ENCODE data around the gene TNRC6B.
"Not testable (repeated sequence)": the region's sequence is repeated elsewhere in the genome, so short reads cannot be mapped to it uniquely, and the experiment has no call there.

The TNRC6B gene

DNA sequence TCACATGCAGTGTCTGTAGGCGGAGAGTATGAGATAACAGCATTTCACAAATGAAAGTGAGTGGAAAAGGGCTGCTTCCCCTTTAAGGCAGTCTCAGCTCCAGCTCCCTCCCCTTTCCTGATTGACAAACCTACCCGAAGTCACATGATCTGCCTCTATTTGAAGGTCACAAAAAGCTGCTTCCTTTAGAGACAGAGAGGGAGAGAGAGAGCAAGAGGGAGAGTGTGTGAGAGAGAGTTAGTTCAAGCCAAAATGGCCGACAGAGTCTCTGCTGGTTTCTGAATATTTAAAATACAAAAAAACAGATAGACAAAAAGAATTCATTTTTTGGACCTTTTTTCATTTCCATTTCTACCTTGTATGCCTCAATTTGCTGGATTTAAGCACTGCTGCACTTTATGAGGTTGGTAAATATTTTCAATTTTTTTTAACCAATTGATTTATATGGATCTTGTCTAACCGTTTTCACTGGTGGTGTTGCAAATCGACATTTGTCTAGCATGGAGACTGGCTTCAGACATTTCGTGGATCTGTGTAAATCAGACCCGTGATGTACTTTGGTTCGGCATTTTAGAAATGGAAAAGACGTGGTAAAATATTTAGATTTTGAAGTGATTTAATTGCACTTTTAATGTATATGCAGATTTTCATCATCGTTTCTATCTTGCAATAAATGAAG lies at the start of gene TNRC6B:
TSS of gene TNRC6B (plus strand) at position 188 of the 679 bp plus-strand sequence. CDS start at position 399, 211 bp downstream.
- peak; percentile 88 to 95 for DNase-seq

DNA sequence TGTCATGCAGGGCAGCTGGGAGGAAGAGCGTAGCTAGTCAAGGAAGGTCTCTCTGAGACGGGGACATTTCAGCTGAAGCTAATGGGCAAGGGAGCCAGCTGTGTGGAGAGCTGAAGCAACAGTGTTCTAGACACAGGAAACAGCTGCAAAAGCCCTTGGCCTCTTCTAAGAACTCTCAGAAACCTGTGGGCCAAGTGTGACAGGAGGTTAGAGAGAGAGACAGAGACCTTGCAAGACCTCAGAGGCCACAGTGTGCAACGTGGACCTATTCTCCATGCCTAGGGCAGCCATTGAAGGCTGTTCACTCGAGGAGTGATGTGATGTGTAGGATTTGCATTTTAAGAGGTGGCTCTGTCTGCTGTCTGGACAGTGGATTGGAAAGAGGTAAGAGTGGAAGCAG lies 48.7 kb upstream of the TNRC6B start:
- peak; percentile 21 to 39 for DNase-seq

DNA sequence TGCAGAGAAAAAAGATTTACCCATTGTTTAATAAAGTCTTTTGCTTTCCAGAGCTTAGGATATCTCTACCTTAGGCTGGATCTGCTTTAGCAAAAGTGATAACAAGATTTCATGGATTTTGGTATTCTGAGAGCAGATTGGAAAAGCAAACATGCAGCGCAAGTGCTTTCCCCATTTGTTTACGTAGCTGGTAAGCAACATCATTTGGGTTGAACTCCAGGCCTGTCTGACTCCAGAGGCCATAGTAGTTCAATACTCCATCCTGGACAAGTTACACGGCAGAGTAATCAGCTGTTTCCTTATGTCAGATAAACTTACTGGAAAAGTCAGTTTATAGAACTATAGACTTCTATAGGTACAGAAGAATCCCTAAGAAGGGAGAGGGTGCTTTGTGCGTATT lies 40.6 kb upstream of the TNRC6B start:
- DNase-seq: no peak

- no peak for DNase-seq
Measured at GRCh38 chr22:40138866-40139265, 38.9 kb upstream of the TNRC6B start.

GRCh38 chr22:40147388-40148176 lies 30.1 kb upstream of the TNRC6B start:
- DNase-seq: no peak

DNA sequence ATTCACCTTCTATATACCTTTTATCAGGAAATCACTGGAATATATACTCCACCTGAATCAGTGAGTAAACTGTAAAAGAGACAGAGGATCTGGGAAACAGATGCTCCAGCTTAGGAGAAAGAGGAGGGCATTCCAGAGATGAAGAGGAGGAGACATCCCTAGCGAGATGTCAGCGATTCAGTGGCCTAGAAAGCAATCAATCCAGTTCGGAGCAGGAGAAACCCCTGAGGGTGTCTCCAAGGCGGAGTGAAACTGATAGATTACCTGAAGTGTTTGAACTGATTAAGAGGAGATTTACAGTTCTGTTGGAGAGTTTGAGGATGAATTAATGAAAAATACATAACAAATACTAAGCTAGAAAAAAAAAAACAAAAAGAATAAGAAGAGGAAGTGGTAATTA lies 24.5 kb upstream of the TNRC6B start:
- no peak for DNase-seq

- no peak for DNase-seq
Measured at GRCh38 chr22:40153705-40154104, 24.0 kb upstream of the TNRC6B start.

DNA sequence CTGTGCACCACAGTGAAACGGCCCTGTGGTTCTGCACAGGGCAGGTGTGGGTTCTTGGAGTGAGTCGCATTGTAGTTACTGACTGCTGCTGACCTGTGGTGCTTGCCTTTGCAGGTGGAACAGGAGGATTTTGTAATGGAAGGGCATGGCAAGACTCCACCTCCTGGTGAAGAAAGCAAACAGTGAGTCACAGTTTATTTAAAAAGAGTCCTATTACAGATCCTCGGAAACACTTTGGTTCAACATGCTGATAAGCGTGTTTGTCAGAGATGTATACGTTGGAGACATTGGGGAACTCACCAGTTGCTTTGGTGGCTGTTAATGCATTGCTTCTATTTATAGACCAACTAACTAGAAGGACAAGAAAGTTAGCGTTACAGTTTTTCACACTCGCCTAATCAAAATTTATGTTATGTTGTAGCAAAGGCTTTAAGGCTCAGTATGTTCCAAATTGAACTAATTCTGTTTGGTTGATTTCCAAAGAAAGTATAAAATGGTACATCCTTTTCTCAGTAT lies 21.7 kb upstream of the TNRC6B start:
- no peak for DNase-seq

- DNase-seq: not testable (repeated sequence)
Measured at GRCh38 chr22:40156682-40157081, 21.0 kb upstream of the TNRC6B start.

DNA sequence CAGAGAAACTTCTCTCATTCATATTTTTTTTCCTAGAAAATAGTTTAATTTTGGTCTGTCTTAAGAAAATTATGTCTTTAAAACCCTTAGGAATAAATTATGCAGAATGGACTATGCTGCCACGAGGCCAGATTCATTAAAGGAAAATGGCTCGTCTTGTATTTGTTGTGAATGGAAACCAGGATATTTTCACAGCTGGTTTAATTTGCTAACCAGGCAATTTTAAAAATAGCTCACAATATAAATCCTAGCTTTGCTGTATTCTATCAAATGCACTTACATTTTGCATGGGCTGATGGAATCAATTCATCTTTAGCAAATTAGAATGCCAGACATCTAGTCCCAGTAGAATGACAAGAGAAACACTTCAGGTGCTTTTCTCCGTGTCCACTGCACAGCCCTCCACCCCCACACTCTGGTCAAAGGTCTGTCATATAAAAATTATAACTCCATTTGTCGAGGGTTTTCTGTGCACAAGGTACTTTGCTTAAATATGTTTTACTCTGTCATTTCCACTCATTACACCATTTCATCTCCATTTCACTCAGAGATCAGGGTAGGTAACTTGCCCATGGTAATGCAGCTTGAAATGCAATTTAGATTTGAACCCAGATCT lies 20.3 kb upstream of the TNRC6B start:
- no peak for DNase-seq

DNA sequence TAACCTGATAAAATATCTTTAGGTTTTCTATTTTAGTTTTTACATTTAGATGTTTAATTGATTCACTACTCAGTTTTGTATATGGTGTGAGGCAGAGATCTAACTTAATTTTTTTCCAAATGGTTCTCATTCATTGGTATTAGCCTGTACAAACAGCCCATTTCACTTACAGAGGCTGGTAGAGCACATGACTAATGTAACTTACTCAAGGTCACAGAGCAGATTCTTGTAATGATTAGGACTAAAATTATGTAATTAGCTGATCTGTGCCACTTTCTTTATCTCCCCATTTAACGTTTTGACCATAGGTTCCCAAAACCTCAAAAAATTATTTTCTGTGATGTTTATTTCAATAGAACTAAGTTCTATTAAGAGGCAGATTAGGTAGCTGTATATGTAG lies 16.5 kb upstream of the TNRC6B start:
- no peak for DNase-seq

DNA sequence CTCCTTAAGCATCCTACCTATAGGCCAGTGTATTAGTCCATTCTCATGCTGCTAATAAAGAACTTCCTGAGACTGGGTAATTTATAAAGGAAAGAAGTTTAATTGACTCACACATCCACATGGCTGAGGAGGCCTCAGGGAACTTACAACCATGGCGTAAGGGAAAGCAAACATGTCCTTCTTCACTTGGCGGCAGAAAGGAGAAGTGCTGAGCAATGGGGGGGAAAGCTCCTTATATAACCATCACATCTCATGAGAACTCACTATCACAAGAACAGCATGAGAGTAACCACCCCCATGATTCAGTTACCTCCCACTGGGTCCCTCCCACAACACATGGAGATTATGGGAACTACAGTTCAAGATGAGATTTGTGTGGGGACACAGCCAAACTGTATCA lies 12.2 kb upstream of the TNRC6B start:
- not testable (repeated sequence) for DNase-seq

GRCh38 chr22:40175611-40176244 lies 2.0 kb upstream of the TNRC6B start:
- DNase-seq: no peak

DNA sequence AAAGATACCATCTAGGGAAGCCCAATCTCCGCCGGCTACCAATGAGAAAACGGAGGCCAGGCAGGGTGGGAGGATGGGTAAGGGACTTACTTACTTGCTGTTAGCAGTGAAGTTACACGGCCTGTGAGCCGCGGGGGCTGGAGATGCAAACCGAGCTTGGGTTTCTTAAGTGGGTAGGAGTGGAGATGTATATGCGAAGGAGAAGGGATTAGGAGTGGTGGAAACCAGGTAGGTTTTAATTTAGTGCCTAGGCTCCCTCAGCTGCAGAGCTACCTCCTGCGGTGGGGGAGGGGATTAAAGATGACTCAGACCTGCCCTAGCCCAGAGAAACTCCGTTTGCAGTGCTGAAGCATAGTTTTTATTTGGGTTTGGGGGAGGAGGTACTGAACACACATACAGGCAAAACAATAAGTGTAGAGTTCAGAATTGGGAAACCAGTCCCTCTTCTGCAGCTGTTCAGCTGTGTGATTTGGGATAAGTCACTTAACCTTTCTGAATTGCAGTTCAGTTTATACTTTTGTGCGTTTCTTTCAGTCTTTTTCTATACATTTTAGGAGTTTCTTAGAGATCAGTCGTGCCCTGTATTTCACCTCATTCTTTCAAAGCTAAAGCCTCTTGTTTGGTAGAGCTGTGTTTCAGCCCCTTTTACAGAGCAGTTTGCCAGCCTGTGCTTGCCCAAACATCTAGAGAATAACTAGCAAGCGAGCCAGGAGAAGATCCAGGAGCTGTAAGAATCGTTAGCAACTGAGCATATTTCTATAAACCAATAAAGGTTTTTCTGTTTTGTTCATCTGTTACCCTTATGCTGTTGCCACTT lies 596 bp upstream of the TNRC6B start:
- DNase-seq: peak; percentile 50 to 76

DNA sequence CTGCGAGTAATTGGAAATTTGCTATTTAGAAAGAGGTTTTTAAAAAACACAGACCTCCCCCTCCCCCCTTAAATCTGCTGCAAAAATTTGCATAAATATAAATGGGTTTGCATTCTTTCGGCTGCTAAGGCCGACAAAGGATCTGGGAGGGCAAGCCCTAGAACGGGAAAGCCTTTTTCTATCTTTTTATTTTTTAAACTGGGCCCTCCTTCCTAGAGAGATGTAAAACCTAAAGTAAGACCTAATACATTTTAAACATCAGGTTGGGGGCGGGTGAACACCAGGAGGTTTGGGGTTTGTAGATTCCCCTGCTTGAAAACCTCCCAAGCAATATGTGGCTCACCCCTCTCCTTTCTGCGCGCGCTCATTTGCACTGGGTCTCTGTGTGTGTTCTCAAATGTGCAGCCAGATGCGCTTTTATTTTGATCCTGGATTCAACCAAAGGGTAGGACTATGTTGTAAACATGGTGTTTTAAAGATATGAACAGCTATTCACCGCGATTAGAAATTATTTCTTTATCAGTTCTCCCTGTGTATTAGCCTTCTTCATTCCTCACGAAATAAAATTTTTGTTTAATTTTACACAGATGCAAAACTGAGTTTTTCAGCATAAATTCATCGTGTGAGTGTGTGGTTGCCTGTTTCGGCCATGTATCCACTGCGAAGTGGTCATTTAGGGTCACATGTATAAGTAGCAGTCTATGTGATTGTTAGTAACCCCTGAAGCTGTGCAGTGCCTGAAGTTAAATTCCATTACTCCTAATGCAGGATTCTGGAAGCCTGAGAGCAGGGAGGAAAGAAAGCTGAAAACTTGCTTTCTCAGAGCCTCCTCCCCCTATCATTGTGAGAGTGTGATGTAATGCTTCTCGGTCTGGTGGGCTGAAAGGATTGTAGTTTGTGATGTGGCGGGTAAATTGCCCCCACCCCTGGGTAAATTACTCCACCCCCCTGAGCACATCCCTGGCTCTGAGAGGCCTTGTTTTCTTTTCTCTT lies 988 bp downstream of the TNRC6B start:
- DNase-seq: peak; percentile 30 to 52

DNA sequence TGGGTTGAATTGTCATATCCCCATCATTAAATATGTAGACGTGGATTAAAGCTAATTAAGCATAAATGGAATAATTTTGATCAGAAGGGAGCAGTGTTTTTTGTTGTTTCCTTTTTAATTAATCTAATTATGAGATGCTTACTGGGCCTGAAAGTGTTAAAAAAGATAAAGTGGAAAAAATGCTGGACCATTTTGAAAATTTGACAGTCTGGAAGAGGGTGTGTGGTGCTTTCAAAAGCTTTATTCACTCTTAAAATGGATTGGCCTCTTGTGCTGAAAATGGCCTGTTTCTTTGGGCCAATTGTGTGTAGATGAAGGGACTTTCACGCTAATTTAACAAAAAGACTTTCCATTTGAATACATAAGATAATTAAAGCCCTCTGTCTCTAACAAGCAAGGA lies 1.8 kb downstream of the TNRC6B start:
- DNase-seq: no peak

- no peak for DNase-seq
Measured at GRCh38 chr22:40180403-40180802, 2.7 kb downstream of the TNRC6B start.

DNA sequence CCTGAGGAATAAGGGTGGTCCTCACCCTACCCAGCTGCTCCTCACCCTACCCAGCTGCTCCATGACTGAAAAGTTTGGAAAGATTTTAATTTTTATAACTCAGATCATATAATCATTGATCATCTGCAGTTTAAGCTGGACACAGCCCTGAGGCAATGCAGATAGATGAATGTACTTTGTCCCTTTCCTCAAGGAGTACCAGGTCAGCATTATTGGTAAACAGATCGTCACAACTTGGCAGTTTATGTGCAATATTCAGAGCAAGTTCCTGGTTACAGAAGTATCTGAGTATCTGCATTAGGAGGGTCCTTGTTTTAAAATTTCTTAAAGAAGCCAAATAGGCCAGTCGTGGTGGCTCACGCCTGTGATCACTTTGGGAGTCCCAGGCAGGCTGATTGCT lies 3.6 kb downstream of the TNRC6B start:
- DNase-seq: no peak

GRCh38 chr22:40182231-40182835 lies 4.6 kb downstream of the TNRC6B start:
- DNase-seq: no peak

DNA sequence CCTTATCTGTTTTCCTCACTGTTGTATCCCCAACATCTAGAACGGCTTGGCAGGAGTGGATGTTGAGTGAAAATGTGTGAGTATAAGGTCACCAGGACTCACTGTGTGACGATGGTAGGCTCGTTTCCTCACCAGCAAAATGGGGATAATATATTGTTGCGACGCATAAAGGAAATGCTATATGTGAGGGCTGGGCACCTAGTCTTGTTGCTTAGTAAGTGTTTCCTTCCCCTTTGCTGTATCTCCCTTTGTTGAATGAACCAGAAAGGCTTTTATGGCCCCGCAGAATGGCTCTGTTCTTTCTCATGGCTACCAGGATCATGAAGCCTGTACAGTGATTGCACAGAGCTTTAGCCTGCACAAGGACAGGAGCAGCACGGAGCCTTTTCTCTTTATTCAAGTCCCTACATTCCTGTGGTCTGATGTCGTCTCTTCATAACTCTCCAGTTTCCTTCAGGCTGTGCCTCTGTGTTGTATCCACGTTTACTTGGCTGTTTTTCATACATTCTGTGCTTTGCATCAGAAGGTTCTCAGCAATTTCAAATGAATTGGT lies 5.4 kb downstream of the TNRC6B start:
- no peak for DNase-seq
